Activated CD8-positive, alpha-beta T cell treated with anti-CD3 and anti-CD28 coated beads for 36 hours (primary cell): Measurements from ENCODE around the gene ICA1L. TPM values are rescaled to one million over a fixed set of nuclear protein-coding genes. Genes with fewer than 3 reads are reported as not detected.

Experiments used
- ATAC-seq: fragments of 200-7000 bp; cut with Tn5 transposase; one replicate; pipeline ENCODE4 v1.10.0; 2021; ENCODE audit warnings: mild to moderate bottlenecking, moderate library complexity
- CTCF ChIA-PET: fragments of 350-600 bp; sonication (Branson Sonifier 250); formaldehyde crosslinking; loops from one replicate; lab custom pipeline; 2021; ENCODE audit warnings: antibody characterized with exemption; lab: Charles Lee
- POLR2A ChIA-PET: fragments of 350-600 bp; sonication (Branson Sonifier 250); formaldehyde crosslinking; loops from one replicate; lab custom pipeline; 2021; ENCODE audit warnings: antibody characterized with exemption; lab: Charles Lee
- DNase-seq: peaks from one replicate; pipeline ENCODE4 v3.0.0-alpha.2; 2020
- H3K27ac Mint-ChIP-seq: one replicate; pipeline ENCODE4 v1.8.0; 2021; ENCODE audit warnings: mild to moderate bottlenecking, mixed read lengths
- H3K27me3 Mint-ChIP-seq: one replicate; pipeline ENCODE4 v1.8.0; 2021; ENCODE audit warnings: mixed read lengths
- H3K36me3 Mint-ChIP-seq: one replicate; pipeline ENCODE4 v1.8.0; 2021; ENCODE audit warnings: low read depth, mixed read lengths
- H3K4me1 Mint-ChIP-seq: one replicate; pipeline ENCODE4 v1.8.0; 2021; ENCODE audit warnings: low read depth, mixed read lengths
- H3K4me3 Mint-ChIP-seq: one replicate; pipeline ENCODE4 v1.8.0; 2021; ENCODE audit warnings: mild to moderate bottlenecking, moderate library complexity, mixed read lengths
- H3K9me3 Mint-ChIP-seq: one replicate; pipeline ENCODE4 v1.8.0; 2021; ENCODE audit warnings: mixed read lengths
- intact Hi-C: fragments of 100-400 bp; cut with micrococcal nuclease; formaldehyde crosslinking; loops from one replicate; pipeline ENCODE4 v1.10.0; 2022
- total RNA-seq, 2 experiments: library from RNA; stranded (reverse); gene quantifications; one replicate each; pipeline ENCODE4 v1.2.3, GENCODE V29; 2021
- TF ChIP-seq, protein P1 (sequence below): fragments of 200-600 bp; IDR thresholded peaks from one replicate; pipeline ENCODE4 v1.8.0; 2022; ENCODE audit warnings: antibody characterized with exemption, mild to moderate bottlenecking

ICA1L gene
- total RNA-seq, 2 experiments from 2014 or later, result 7.1 to 8.0 TPM

GRCh38 chr2:202760848-202761247 lies 110.7 kb downstream of the ICA1L start:
- Mint-ChIP-seq H3K36me3 (peaks cover 49% of the 10 kb centered on the region), H3K27me3 (no peaks in the 10 kb centered on the region), H3K9me3 (no peaks in the 10 kb centered on the region), H3K4me3 (no peak overlapping the region), H3K4me1 (peaks cover 42% of the 10 kb centered on the region), H3K27ac (peak overlapping the region; percentile 43)
- ChIA-PET POLR2A (interaction anchor here (2.8 kb wide), 1 partner anchor 10 kb away, joined by 6 read pairs; no protein-coding TSS in a partner anchor), CTCF (interaction anchor here (1.3 kb wide), 1 partner anchor 9 kb away, joined by 3 read pairs; no protein-coding TSS in a partner anchor)
- TF ChIP-seq, protein P1, sequence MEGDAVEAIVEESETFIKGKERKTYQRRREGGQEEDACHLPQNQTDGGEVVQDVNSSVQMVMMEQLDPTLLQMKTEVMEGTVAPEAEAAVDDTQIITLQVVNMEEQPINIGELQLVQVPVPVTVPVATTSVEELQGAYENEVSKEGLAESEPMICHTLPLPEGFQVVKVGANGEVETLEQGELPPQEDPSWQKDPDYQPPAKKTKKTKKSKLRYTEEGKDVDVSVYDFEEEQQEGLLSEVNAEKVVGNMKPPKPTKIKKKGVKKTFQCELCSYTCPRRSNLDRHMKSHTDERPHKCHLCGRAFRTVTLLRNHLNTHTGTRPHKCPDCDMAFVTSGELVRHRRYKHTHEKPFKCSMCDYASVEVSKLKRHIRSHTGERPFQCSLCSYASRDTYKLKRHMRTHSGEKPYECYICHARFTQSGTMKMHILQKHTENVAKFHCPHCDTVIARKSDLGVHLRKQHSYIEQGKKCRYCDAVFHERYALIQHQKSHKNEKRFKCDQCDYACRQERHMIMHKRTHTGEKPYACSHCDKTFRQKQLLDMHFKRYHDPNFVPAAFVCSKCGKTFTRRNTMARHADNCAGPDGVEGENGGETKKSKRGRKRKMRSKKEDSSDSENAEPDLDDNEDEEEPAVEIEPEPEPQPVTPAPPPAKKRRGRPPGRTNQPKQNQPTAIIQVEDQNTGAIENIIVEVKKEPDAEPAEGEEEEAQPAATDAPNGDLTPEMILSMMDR, result no peak
- DNase-seq, result no peak
- no peak for ATAC-seq
- intact Hi-C loops, result no loop called here

- intact Hi-C loops, result no loop called here
- peak overlapping the region; percentile 12 for H3K27ac Mint-ChIP-seq
- H3K4me1 Mint-ChIP-seq, result peaks cover 40% of the 10 kb centered on the region
- peaks cover 6% of the 10 kb centered on the region for H3K9me3 Mint-ChIP-seq
- no peak overlapping the region for H3K4me3 Mint-ChIP-seq
- DNase-seq (no peak), ATAC-seq (no peak)
- POLR2A ChIA-PET, result no interaction called here
- TF ChIP-seq, protein P1, result no peak
- H3K27me3 Mint-ChIP-seq, result no peaks in the 10 kb centered on the region
- peaks cover 44% of the 10 kb centered on the region for H3K36me3 Mint-ChIP-seq
- CTCF ChIA-PET, result no interaction called here
Observed at GRCh38 chr2:202758604-202759003, 113.0 kb downstream of the ICA1L start.

DNA sequence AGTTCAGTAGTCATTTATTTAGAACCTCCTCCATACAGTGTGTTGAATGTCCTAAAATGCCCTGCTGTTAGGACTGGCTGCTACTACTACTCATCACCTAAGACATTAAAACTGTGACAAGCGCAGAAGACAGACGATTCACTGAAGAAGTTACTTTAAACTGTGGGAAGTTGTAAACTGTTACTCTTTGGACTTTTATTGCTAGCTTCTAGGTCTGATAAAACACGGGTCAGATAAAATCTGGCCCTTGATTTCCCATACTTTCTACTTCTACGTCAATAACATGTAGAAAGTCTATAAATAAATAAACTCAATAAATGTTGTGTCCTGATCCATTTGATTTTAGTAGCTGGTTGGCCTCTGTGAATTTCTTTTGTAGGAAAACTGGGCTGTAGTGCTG lies 113.4 kb downstream of the ICA1L start:
- DNase-seq (no peak), ATAC-seq (no peak)
- intact Hi-C loops, result no loop called here
- Mint-ChIP-seq H3K9me3 (peaks cover 8% of the 10 kb centered on the region), H3K27me3 (no peaks in the 10 kb centered on the region), H3K36me3 (peaks cover 44% of the 10 kb centered on the region), H3K4me3 (no peak overlapping the region), H3K4me1 (peaks cover 40% of the 10 kb centered on the region), H3K27ac (no peak overlapping the region)
- ChIA-PET CTCF (no interaction called here), POLR2A (interaction anchor here (0.7 kb wide), 1 partner anchor 69 kb away, joined by 5 read pairs; no protein-coding TSS in a partner anchor)
- TF ChIP-seq, protein P1, result no peak

DNA sequence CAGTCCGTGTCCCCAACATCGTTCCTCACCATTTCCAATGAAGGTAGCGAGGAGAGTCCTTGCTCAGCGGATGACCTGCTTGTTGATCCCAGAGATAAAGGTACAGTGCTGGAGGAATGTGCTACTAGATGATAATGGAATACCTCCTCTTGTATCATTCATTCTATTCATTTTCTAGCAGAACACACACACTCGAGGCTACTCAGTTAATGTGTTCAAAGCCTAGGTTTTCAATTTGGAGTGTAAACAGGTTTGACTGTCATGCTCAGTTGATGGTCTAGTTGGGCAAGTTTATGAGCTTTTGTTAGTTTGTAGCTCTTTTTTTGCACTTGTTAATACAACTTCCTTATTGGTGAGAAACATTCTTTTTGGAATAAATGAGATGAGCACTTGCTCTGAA lies 114.2 kb downstream of the ICA1L start:
- H3K27ac Mint-ChIP-seq, result no peak overlapping the region
- intact Hi-C loops, result no loop called here
- DNase-seq (no peak), ATAC-seq (no peak)
- ChIA-PET POLR2A (interaction anchor here (0.7 kb wide), 1 partner anchor 68 kb away, joined by 5 read pairs; no protein-coding TSS in a partner anchor), CTCF (no interaction called here)
- H3K36me3 Mint-ChIP-seq, result peaks cover 43% of the 10 kb centered on the region
- peaks cover 9% of the 10 kb centered on the region for H3K9me3 Mint-ChIP-seq
- TF ChIP-seq, protein P1, result no peak
- H3K4me1 Mint-ChIP-seq, result peaks cover 39% of the 10 kb centered on the region
- H3K4me3 Mint-ChIP-seq, result no peak overlapping the region
- no peaks in the 10 kb centered on the region for H3K27me3 Mint-ChIP-seq

- TF ChIP-seq, protein P1, result no peak
- ChIA-PET POLR2A (no interaction called here), CTCF (no interaction called here)
- H3K27me3 Mint-ChIP-seq, result no peaks in the 10 kb centered on the region
- H3K9me3 Mint-ChIP-seq, result peaks cover 9% of the 10 kb centered on the region
- no peak for DNase-seq
- peaks cover 42% of the 10 kb centered on the region for H3K36me3 Mint-ChIP-seq
- intact Hi-C loops, result no loop called here
- H3K4me3 Mint-ChIP-seq, result no peak overlapping the region
- H3K4me1 Mint-ChIP-seq, result peaks cover 40% of the 10 kb centered on the region
- no peak for ATAC-seq
- H3K27ac Mint-ChIP-seq, result peak overlapping the region; percentile 40
Observed at GRCh38 chr2:202756598-202756997, 115.0 kb downstream of the ICA1L start.
